IMR-90 (cell line): ENCODE results near the gene HDGF. TPM values are rescaled to one million over a fixed set of nuclear protein-coding genes. Genes with fewer than 3 reads are reported as not detected.

Experiments
- ATAC-seq: fragments of 200-7000 bp; cut with Tn5 transposase; 2 replicates; pipeline ENCODE4 v1.9.1; 2020; ENCODE audit warnings: low read depth, mild to moderate bottlenecking, moderate library complexity
- BruUV-seq: library from RNA; stranded (reverse); fragments of 400-500 nt; replicated peaks from 2 replicates; lab custom pipeline; 2021; lab: Mats Ljungman, UMichigan
- CTCF ChIA-PET: fragments of 300-600 bp; formaldehyde crosslinking; extraction: SDS; loops from one replicate; lab custom pipeline; 2021; ENCODE audit warnings: antibody characterized with exemption; lab: Yijun Ruan, JAX
- POLR2A ChIA-PET: fragments of 300-600 bp; sonication (Branson Sonifier 250); formaldehyde crosslinking; loops from one replicate; lab custom pipeline; 2022; ENCODE audit warnings: antibody characterized with exemption; ENCODE audit not compliant: unreplicated experiment; lab: Charles Lee
- DNase-seq: peaks from one replicate; pipeline ENCODE4 v3.0.0; 2013
- H2AFZ ChIP-seq: replicated peaks from 2 replicates; pipeline ENCODE3; 2013; ENCODE audit warnings: low read length, mild to moderate bottlenecking; ENCODE audit not compliant: poor library complexity
- H2AK5ac ChIP-seq: 2 replicates; pipeline ENCODE4 v1.6.1; 2013; ENCODE audit warnings: low read depth, low read length, inconsistent platforms
- H2AK9ac ChIP-seq: replicated peaks from 2 replicates; pipeline ENCODE3; 2013; ENCODE audit warnings: mild to moderate bottlenecking, low read depth, low read length, moderate library complexity; ENCODE audit not compliant: poor library complexity
- H2BK120ac ChIP-seq: 2 replicates; pipeline ENCODE4 v1.6.1; 2013; ENCODE audit warnings: low read depth, low read length, inconsistent platforms
- H2BK15ac ChIP-seq: 3 replicates; pipeline ENCODE4 v1.6.1; 2013; ENCODE audit warnings: low read depth, low read length, inconsistent platforms
- H2BK20ac ChIP-seq: 2 replicates; pipeline ENCODE4 v1.6.1; 2013; ENCODE audit warnings: low read depth, mild to moderate bottlenecking, inconsistent platforms, low read length, moderate library complexity
- H2BK5ac ChIP-seq: 2 replicates; pipeline ENCODE4 v1.6.1; 2013; ENCODE audit warnings: mild to moderate bottlenecking, low read depth, low read length, inconsistent platforms; ENCODE audit not compliant: poor library complexity, severe bottlenecking
- H3K14ac ChIP-seq: replicated peaks from 2 replicates; pipeline ENCODE4 v1.6.1; 2013; ENCODE audit warnings: low read depth, low read length, inconsistent platforms
- H3K18ac ChIP-seq: 2 replicates; pipeline ENCODE4 v1.6.1; 2013; ENCODE audit warnings: low read depth, low read length, control low read depth
- H3K23ac ChIP-seq: 2 replicates; pipeline ENCODE4 v1.6.1; 2013; ENCODE audit warnings: low read depth, low read length, inconsistent platforms
- H3K27ac ChIP-seq: 2 replicates; pipeline ENCODE4 v1.5.1; 2013; ENCODE audit warnings: mild to moderate bottlenecking, control low read depth, low read length; ENCODE audit not compliant: insufficient read depth
- H3K27me3 ChIP-seq: 2 replicates; pipeline ENCODE4 v1.6.1; 2013; ENCODE audit warnings: low read length; ENCODE audit not compliant: control insufficient read depth, insufficient read depth
- H3K36me3 ChIP-seq: 2 replicates; pipeline ENCODE4 v1.6.1; 2013; ENCODE audit warnings: low read length, mixed read lengths; ENCODE audit not compliant: control insufficient read depth, insufficient read depth
- H3K4ac ChIP-seq: 2 replicates; pipeline ENCODE4 v1.6.1; 2013; ENCODE audit warnings: low read depth, low read length, inconsistent platforms
- H3K4me1 ChIP-seq: 2 replicates; pipeline ENCODE4 v1.6.1; 2013; ENCODE audit warnings: low read length, mixed read lengths; ENCODE audit not compliant: control insufficient read depth, insufficient read depth
- H3K4me2 ChIP-seq: 2 replicates; pipeline ENCODE4 v1.6.1; 2013; ENCODE audit warnings: low read depth, mild to moderate bottlenecking, control low read depth, low read length, moderate library complexity
- H3K4me3 ChIP-seq: 2 replicates; pipeline ENCODE4 v1.5.1; 2013; ENCODE audit warnings: low read depth, mild to moderate bottlenecking, control low read depth, low read length, moderate library complexity; ENCODE audit not compliant: insufficient read depth
- H3K56ac ChIP-seq: 2 replicates; pipeline ENCODE4 v1.6.1; 2013; ENCODE audit warnings: low read length, inconsistent platforms; ENCODE audit not compliant: insufficient read depth; ENCODE audit errors: extremely low read depth
- H3K79me1 ChIP-seq, 2 experiments: 2 replicates each; pipeline ENCODE4 v1.6.1; 2013; ENCODE audit warnings: low read length in 2 of 2, inconsistent platforms in 1 of 2, low read depth in 1 of 2
- H3K9ac ChIP-seq: 2 replicates; pipeline ENCODE4 v1.6.1; 2013; ENCODE audit warnings: low read depth, low read length, control low read depth
- H3K9me1 ChIP-seq: 2 replicates; pipeline ENCODE4 v1.6.1; 2013; ENCODE audit warnings: low read length, inconsistent platforms; ENCODE audit not compliant: insufficient read depth
- H3K9me3 ChIP-seq: 2 replicates; pipeline ENCODE4 v1.6.1; 2013; ENCODE audit warnings: low read length; ENCODE audit not compliant: control insufficient read depth, insufficient read depth
- H4K20me1 ChIP-seq: 2 replicates; pipeline ENCODE4 v1.6.1; 2013; ENCODE audit warnings: low read length, inconsistent platforms; ENCODE audit not compliant: insufficient read depth
- H4K5ac ChIP-seq: 2 replicates; pipeline ENCODE4 v1.6.1; 2013; ENCODE audit warnings: mild to moderate bottlenecking, low read depth, low read length, control low read depth
- H4K8ac ChIP-seq, 2 experiments: 2 replicates each; pipeline ENCODE4 v1.6.1; 2013; ENCODE audit warnings: low read depth in 2 of 2, low read length in 2 of 2, control low read depth in 1 of 2, inconsistent platforms in 1 of 2
- H4K91ac ChIP-seq: 2 replicates; pipeline ENCODE4 v1.6.1; 2013; ENCODE audit warnings: low read depth, low read length, inconsistent platforms; ENCODE audit not compliant: insufficient read depth
- BHLHE40 ChIP-seq: fragments of 150-350 bp; IDR thresholded peaks from 2 replicates; pipeline ENCODE4 v1.6.1; 2016; ENCODE audit warnings: mild to moderate bottlenecking, low read depth, low read length
- CHD1 ChIP-seq: IDR thresholded peaks from 2 replicates; pipeline ENCODE4 v1.6.1; 2012; ENCODE audit warnings: low read depth, low read length, improper control_type of control experiment
- CTCF ChIP-seq: conservative IDR thresholded peaks from 2 replicates; pipeline ENCODE4 v1.5.1; 2012; ENCODE audit warnings: mild to moderate bottlenecking, low read depth, low read length, improper control_type of control experiment
- ELK1 ChIP-seq: fragments of 150-350 bp; IDR thresholded peaks from 2 replicates; pipeline ENCODE4 v1.6.1; 2016; ENCODE audit warnings: low read depth, mild to moderate bottlenecking, low read length, moderate library complexity, borderline replicate concordance
- MAFK ChIP-seq: IDR thresholded peaks from 2 replicates; pipeline ENCODE4 v1.6.1; 2012; ENCODE audit warnings: low read depth, low read length, improper control_type of control experiment
- MAZ ChIP-seq: IDR thresholded peaks from 2 replicates; pipeline ENCODE4 v1.6.1; 2012; ENCODE audit warnings: low read depth, mild to moderate bottlenecking, low read length, improper control_type of control experiment, moderate library complexity, borderline replicate concordance
- MXI1 ChIP-seq: IDR thresholded peaks from 2 replicates; pipeline ENCODE4 v1.6.1; 2012; ENCODE audit warnings: low read depth, mild to moderate bottlenecking, low read length, moderate library complexity, borderline replicate concordance
- NFE2L2 ChIP-seq: fragments of 150-350 bp; IDR thresholded peaks from 2 replicates; pipeline ENCODE4 v1.6.1; 2016; ENCODE audit warnings: low read depth, mild to moderate bottlenecking, low read length
- POLR2A ChIP-seq: IDR thresholded peaks from 2 replicates; pipeline ENCODE4 v1.6.1; 2012; ENCODE audit warnings: mild to moderate bottlenecking, low read depth, low read length
- RCOR1 ChIP-seq: IDR thresholded peaks from 2 replicates; pipeline ENCODE4 v1.6.1; 2012; ENCODE audit warnings: mild to moderate bottlenecking, low read length, improper control_type of control experiment; ENCODE audit not compliant: insufficient replicate concordance
- RFX5 ChIP-seq: IDR thresholded peaks from 2 replicates; pipeline ENCODE4 v1.8.0; 2012; ENCODE audit warnings: low read depth, mild to moderate bottlenecking, low read length, moderate library complexity
- SMC3 ChIP-seq: fragments of 150-350 bp; IDR thresholded peaks from 2 replicates; pipeline ENCODE4 v1.6.1; 2016; ENCODE audit warnings: low read depth, mild to moderate bottlenecking, antibody characterized with exemption, low read length, moderate library complexity
- WGBS, 2 experiments: methylation state at CpG; one replicate each; pipeline versions ENCODE4 v1.1.5 to v1.1.7; 2013; ENCODE audit warnings: missing lambda C conversion rate in 2 of 2; ENCODE audit not compliant: insufficient read length in 1 of 2; ENCODE audit errors: extremely low coverage in 2 of 2; 5-methylcytosine and 5-hydroxymethylcytosine counted together
- dilution Hi-C: fragments of 300-500 bp; cut with HindIII; formaldehyde crosslinking; loops from one replicate; pipeline ENCODE4 v1.14.3; 2018; ENCODE audit warnings: low sequenced_read_pairs; ENCODE audit not compliant: unreplicated experiment
- in situ Hi-C: fragments of 300-500 bp; cut with MboI; formaldehyde crosslinking; loops from 3 replicates; pipeline ENCODE4 v1.14.3; 2019; ENCODE audit warnings: low sequenced_read_pairs, inconsistent platforms, mixed read lengths
- intact Hi-C: fragments of 100-400 bp; cut with micrococcal nuclease; formaldehyde crosslinking; loops from 2 replicates; pipeline ENCODE4 v1.10.0; 2022
- polyA plus RNA-seq, 3 experiments: library from polyadenylated mRNA; depleted of rRNA; stranded (reverse); fragments of >200 nt; gene quantifications; 2 replicates each; pipeline ENCODE4 v1.2.3, GENCODE V29; 2012; ENCODE audit warnings: low replicate concordance in 1 of 3
- total RNA-seq: library from RNA; depleted of rRNA; stranded (reverse); fragments of >200 nt; gene quantifications from 2 replicates; pipeline ENCODE4 v1.2.3, GENCODE V29; 2012
- TF ChIP-seq, protein P1 (sequence below): fragments of 150-350 bp; IDR thresholded peaks from 2 replicates; pipeline ENCODE4 v1.6.1; 2017; ENCODE audit warnings: mild to moderate bottlenecking, antibody characterized with exemption, low read length, low read depth

Gene HDGF
- total and polyA plus RNA-seq, 2 of the 4 experiments (the other 2 are of a cell fraction), result 94.6 to 123 TPM

DNA sequence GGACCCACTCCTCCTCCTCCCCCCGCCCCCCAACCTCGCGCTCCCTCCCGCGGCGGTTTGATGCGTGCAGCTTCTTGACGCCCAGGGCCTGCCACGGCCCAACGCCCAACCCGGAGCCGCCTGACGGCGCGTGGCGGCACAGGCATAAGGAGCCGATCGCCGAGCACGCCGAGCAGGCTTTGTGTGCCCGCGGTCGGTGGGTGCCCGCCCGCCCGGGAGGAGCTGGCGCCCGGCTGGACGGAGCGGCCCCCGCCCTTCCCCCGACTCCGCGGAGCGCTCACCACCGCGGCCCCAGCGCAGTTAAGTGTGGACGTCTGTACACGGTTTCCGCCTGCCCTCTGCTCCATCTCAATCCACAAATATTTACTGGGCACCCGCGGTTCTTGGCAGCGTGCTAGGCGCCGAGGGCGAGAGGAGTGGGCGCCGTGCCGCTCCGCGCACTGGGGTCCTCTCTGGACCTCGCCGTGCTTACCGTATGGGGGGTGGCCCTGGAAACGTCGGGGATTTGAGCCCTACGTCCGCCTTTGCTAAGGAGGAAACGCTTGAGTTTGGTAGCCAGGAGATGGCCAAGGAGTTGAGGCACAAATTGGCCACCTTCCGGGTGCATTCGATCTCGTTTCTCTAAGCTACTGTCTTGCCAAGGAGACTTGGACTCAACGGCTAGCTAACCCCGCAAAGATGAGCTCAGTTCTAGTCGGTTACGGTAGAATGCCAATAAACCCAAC, 444 bp upstream of the HDGF start:
- Histone ChIP-seq H2AFZ (peak overlapping the region; percentile 95), H2BK5ac (peak overlapping the region; percentile 77), H3K14ac (peak overlapping the region; percentile 92), H3K23ac (peak overlapping the region; percentile 78), H2BK15ac (peak overlapping the region; percentile 39; the same call in 1 of the 3 replicates), H4K5ac (peak overlapping the region; percentile 77), H3K18ac (peak overlapping the region; percentile 58), H3K9me1 (0 out of 2 replicates have a peak, but pooled peaks cover 12% of the 10 kb centered on the region), H3K9ac (peak overlapping the region; percentile 91), H3K4me3 (peak overlapping the region; percentile 86), H3K4me1 (peaks cover 31% of the 10 kb centered on the region), H3K9me3 (no peaks in the 10 kb centered on the region), H2AK5ac (peak overlapping the region; percentile 49), H3K79me1 (peaks cover 10 to 50% of the 10 kb centered on the region in 2 experiments), H3K4ac (peak overlapping the region; percentile 95), H3K56ac (peak overlapping the region; percentile 79), H4K8ac (peak overlapping the region; percentile 90 to 95), H4K20me1 (no peaks in the 10 kb centered on the region), H3K27me3 (no peaks in the 10 kb centered on the region), H4K91ac (peak overlapping the region; percentile 86), H2BK120ac (peak overlapping the region; percentile 58), H3K4me2 (peak overlapping the region; percentile 90), H3K27ac (peak overlapping the region; percentile 95), H2BK20ac (no peak overlapping the region), H3K36me3 (no peaks in the 10 kb centered on the region), H2AK9ac (peak overlapping the region; percentile 97)
- in situ Hi-C loops (no loop called here), intact Hi-C loops (loop anchor here (2.0 kb wide), 1 partner anchor 15 kb away; the partner anchor contains the start of gene PRCC), dilution Hi-C loops (no loop called here)
- POLR2A ChIA-PET, result interaction anchor here (1.2 kb wide), 1 partner anchor 15 kb away, joined by 7 read pairs; the partner anchor contains the start of gene PRCC
- WGBS, 2 experiments, result 0% methylated on average over 26 of the region's 68 CpGs; no CpG with 5 or more reads in 1 of the 2 experiments
- DNase-seq (peak; percentile 95), ATAC-seq (peak; percentile 74)
- CTCF ChIA-PET, result interaction anchor here (1.3 kb wide), 1 partner anchor 46 kb away, joined by 4 read pairs; the partner anchor contains the start of gene CRABP2
- BruUV-seq, result TSS peak; percentile 62
- no peak for TF ChIP-seq RFX5
- TF ChIP-seq, protein P1, sequence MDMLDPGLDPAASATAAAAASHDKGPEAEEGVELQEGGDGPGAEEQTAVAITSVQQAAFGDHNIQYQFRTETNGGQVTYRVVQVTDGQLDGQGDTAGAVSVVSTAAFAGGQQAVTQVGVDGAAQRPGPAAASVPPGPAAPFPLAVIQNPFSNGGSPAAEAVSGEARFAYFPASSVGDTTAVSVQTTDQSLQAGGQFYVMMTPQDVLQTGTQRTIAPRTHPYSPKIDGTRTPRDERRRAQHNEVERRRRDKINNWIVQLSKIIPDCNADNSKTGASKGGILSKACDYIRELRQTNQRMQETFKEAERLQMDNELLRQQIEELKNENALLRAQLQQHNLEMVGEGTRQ, result peak; percentile 76
- TF ChIP-seq NFE2L2, result no peak
- TF ChIP-seq CTCF, result peak; percentile 6; the same call in 1 of the 2 replicates
- TF ChIP-seq POLR2A, result peak; percentile 29; the same call in 1 of the 2 replicates
- TF ChIP-seq RCOR1, result no peak
- TF ChIP-seq MXI1, result peak; percentile 84
- TF ChIP-seq SMC3, result no peak
- no peak for TF ChIP-seq ELK1
- TF ChIP-seq CHD1, result no peak
- TF ChIP-seq BHLHE40, result peak; percentile 77
- TF ChIP-seq MAZ, result peak; percentile 100
- TF ChIP-seq MAFK, result peak; percentile 7; the same call in 1 of the 2 replicates
